GM12892 (cell line): ENCODE data around the gene KCNMB2.

Experiments used
- POLR2A ChIP-seq: IDR thresholded peaks from 2 replicates; pipeline ENCODE4 v1.6.1; 2011; ENCODE audit warnings: low read depth, low read length, control low read depth
- TAF1 ChIP-seq: IDR thresholded peaks from 2 replicates; pipeline ENCODE4 v1.6.1; 2011; ENCODE audit warnings: low read depth, mild to moderate bottlenecking, control low read depth, low read length, borderline replicate concordance

- TF ChIP-seq TAF1 (no peak), POLR2A (no peak)
Measured at GRCh38 chr3:178637802-178638201, 101.6 kb downstream of the KCNMB2 start.
